Colonic mucosa (tissue), 4 donors: ENCODE measurements around the gene ZNF213. TPM values are rescaled to one million over a fixed set of nuclear protein-coding genes. Genes with fewer than 3 reads are reported as not detected.
A peak's percentile ranks its signal among the peaks of the same experiment; 100 is the strongest.

ENCODE experiments used
- DNase-seq: peaks from one replicate; pipeline ENCODE4 v3.0.0-alpha.2; 2020
- H3K27ac ChIP-seq: fragments of 200-600 bp; one replicate; pipeline ENCODE4 v1.8.0; 2021
- H3K27me3 ChIP-seq: fragments of 200-600 bp; one replicate; pipeline ENCODE4 v1.8.0; 2021
- H3K36me3 ChIP-seq: fragments of 200-600 bp; one replicate; pipeline ENCODE4 v1.8.0; 2021
- H3K4me1 ChIP-seq: fragments of 200-600 bp; one replicate; pipeline ENCODE4 v1.8.0; 2021; ENCODE audit warnings: mild to moderate bottlenecking
- H3K4me3 ChIP-seq: fragments of 200-600 bp; one replicate; pipeline ENCODE4 v1.8.0; 2021
- H3K9ac ChIP-seq, 2 donors: one replicate each; pipeline ENCODE4 v1.7.0; 2013; ENCODE audit warnings: control low read depth in 2 of 2, low read depth in 2 of 2, low read length in 2 of 2
- H3K9me3 ChIP-seq: fragments of 200-600 bp; one replicate; pipeline ENCODE4 v1.8.0; 2021
- intact Hi-C: fragments of 100-400 bp; cut with DNase I; formaldehyde crosslinking; loops from one replicate; pipeline ENCODE4 v1.14.1; 2022
- total RNA-seq, 2 donors: library from RNA; stranded (reverse); fragmentation: NEBNext Ultra II Directional in 1 of 2; extraction: Animal tissue kit (Norgen Biotek cat#: 25700) in 1 of 2; gene quantifications; one replicate each; pipeline ENCODE4 v1.2.1, GENCODE V29; 2021
- TF ChIP-seq, protein P1 (sequence below): fragments of 200-600 bp; IDR thresholded peaks from one replicate; pipeline ENCODE4 v1.8.0; 2022; ENCODE audit warnings: antibody characterized with exemption, mild to moderate bottlenecking
- donor health status: healthy.
- donor health status: DM: no; HTN: no; CAD: no.
- donor health status: DM: no; HTN: no; CAD: no.

The ZNF213 gene
- total RNA-seq, 2 donors from 2014 or later, result 12.4 to 20.4 TPM

DNA sequence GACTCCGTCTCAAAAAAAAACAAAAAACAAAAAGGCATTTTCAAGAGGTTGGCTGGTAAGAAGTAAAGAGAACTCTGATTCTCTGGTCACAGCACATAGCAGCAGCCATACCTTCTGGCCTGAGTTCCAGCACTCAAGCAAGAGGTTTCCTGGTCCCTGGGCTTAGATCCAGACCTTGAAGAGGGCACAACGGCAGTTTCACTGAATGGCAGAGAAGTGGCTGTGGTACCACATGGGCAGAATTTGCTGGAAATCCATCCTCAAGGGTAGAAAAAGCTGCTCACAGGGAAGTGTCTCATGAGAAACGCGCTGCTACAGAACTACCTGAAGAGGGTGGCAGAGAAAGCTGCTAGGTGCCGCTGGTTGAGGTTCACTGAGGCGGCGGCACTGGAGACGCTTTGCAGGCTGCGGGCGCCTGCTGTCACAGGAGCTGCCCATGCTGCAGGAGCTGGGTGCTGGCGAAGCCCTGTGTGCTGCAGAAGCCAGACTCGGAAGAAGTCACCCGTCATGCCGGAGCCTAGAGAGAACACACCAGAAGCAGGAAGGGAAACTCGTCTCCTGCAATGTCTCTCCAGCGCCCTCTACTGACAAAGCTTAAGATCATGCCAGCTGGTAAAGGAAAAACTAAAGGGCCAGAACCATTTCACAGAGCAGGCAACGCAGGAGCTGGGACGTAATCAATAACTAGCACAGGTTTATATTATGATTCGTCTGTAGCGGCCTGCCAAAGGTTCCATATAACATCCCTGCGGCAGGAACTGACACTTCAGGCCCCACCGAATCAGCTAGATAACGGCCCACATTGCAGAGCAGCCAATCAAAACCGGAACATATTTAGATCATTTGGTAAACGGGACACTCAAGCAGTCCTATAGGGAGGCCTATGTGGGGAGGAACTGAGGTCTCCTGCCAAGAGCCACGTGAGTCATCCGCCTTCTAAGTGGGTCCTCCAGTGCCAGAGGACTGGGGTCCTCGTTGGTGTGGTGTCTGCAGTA, 5.4 kb upstream of the ZNF213 start:
- TF ChIP-seq, protein P1, sequence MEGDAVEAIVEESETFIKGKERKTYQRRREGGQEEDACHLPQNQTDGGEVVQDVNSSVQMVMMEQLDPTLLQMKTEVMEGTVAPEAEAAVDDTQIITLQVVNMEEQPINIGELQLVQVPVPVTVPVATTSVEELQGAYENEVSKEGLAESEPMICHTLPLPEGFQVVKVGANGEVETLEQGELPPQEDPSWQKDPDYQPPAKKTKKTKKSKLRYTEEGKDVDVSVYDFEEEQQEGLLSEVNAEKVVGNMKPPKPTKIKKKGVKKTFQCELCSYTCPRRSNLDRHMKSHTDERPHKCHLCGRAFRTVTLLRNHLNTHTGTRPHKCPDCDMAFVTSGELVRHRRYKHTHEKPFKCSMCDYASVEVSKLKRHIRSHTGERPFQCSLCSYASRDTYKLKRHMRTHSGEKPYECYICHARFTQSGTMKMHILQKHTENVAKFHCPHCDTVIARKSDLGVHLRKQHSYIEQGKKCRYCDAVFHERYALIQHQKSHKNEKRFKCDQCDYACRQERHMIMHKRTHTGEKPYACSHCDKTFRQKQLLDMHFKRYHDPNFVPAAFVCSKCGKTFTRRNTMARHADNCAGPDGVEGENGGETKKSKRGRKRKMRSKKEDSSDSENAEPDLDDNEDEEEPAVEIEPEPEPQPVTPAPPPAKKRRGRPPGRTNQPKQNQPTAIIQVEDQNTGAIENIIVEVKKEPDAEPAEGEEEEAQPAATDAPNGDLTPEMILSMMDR, result peak; percentile 93
- Histone ChIP-seq H3K4me3 (peak overlapping the region; percentile 54), H3K9me3 (no peaks in the 10 kb centered on the region), H3K4me1 (peaks cover 21% of the 10 kb centered on the region), H3K36me3 (no peaks in the 10 kb centered on the region), H3K27ac (peak overlapping the region; percentile 82), H3K27me3 (no peaks in the 10 kb centered on the region), H3K9ac (peak overlapping the region; percentile 78 to 91)
- intact Hi-C loops, result loop anchor here (5.0 kb wide), 1 partner anchor 72 kb away; no protein-coding TSS in a partner anchor
- peak; percentile 85 for DNase-seq

DNA sequence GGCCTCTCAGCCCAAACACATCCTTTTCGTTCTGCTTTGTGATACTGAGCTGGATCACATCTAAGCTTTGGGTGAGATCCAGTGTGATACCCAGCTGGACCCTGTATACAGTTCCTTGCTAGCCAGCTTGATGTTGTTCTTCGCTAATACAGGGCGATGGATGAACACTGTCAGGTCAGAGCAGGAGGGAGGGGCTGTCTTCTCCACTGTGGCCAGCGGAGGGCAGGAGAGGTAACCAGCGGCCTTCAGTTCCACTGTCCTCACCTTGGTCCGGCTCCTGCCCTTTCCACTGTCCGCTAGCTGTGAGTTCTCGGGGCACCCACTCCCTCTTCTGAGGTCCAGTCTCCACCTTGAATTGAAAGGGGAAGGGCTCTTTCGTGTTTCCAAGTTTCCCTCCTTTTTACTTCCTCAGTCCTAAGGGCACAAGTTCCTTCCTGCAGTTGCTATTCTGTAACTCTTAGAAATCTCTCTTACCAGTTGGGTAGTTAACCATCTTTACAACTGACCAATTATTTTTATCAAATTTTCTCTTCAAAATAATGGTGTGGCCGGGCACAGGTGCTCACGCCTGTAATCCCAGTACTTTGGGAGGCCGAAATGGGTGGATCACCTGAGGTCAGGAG, 3.0 kb upstream of the ZNF213 start:
- H3K36me3 ChIP-seq, result no peaks in the 10 kb centered on the region
- no peaks in the 10 kb centered on the region for H3K9me3 ChIP-seq
- DNase-seq, result peak; percentile 44
- H3K4me3 ChIP-seq, result no peak overlapping the region
- peaks cover 20% of the 10 kb centered on the region for H3K4me1 ChIP-seq
- no peaks in the 10 kb centered on the region for H3K27me3 ChIP-seq
- TF ChIP-seq, protein P1, result peak; percentile 31
- no peak overlapping the region for H3K27ac ChIP-seq
- intact Hi-C loops, result no loop called here
- H3K9ac ChIP-seq, result no peak overlapping the region

DNA sequence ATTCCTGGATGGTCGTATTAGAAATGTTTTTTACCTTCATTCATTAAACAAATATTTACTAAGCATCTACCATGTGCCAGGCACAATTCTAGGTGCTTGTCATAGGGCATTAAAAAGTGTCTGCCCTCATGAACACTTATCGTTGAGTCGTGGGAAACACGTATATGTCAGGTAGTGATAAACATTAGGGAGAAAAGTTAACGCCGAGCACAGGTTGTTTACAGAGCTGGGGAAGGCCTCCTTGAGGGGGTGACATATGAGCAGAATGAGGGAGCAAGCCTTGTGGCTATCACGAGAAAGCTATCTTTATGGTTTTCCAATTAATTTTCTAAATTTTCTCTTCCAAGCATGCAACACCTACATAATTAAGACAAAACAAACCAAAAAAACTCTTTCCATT, 985 bp upstream of the ZNF213 start:
- no peak for DNase-seq
- Histone ChIP-seq H3K9me3 (no peaks in the 10 kb centered on the region), H3K4me3 (peak overlapping the region; percentile 83), H3K27me3 (no peaks in the 10 kb centered on the region), H3K9ac (peak overlapping the region; percentile 96 to 100), H3K27ac (peak overlapping the region; percentile 93), H3K4me1 (peaks cover 17% of the 10 kb centered on the region), H3K36me3 (no peaks in the 10 kb centered on the region)
- TF ChIP-seq, protein P1, result no peak
- intact Hi-C loops, result no loop called here

DNA sequence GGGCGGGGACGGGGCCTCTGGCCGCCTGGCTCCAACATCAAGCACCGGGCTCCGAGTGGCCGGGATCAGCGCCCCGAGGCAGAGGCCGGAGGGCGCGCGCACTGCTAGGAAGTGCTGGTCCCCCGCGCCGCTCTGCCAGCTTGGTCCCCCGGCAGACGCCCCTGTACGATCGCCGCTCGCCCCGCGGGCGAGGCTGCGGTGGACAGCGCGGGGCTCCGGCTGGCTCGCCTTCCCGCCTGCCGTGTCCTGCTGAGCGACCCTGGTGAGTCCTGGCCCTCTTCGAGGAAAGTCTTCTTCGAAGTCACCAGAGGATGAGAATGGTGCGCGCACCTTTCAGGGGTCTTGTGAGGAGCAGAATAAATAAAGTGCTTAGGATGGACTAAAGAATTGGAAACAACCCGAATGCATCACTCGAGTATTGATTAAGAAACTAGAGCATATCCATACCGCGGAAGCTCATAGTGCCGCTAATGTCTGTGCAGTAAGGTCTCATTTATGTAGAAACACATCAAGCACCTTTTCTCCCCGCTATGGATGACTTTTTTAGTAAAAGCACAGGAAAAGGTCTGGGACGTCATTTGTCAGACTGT, 392 bp downstream of the ZNF213 start:
- Histone ChIP-seq H3K4me3 (peak overlapping the region; percentile 83), H3K9me3 (no peaks in the 10 kb centered on the region), H3K27me3 (no peaks in the 10 kb centered on the region), H3K4me1 (peaks cover 7% of the 10 kb centered on the region), H3K9ac (peak overlapping the region; percentile 87 to 92), H3K36me3 (no peaks in the 10 kb centered on the region), H3K27ac (peak overlapping the region; percentile 93)
- no peak for DNase-seq
- TF ChIP-seq, protein P1, result no peak
- intact Hi-C loops, result no loop called here

DNA sequence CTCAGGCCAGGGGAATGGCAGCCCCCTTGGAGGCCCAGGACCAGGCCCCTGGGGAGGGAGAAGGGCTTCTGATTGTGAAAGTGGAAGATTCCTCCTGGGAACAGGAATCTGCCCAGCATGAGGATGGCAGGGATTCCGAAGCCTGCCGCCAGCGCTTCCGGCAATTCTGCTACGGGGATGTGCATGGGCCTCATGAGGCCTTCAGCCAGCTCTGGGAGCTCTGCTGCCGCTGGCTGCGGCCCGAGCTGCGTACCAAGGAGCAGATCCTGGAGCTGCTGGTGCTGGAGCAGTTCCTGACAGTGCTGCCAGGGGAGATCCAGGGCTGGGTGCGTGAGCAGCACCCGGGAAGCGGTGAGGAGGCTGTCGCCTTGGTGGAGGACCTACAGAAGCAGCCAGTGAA, 2.4 kb downstream of the ZNF213 start:
- Histone ChIP-seq H3K9me3 (no peaks in the 10 kb centered on the region), H3K4me1 (peaks cover 7% of the 10 kb centered on the region), H3K27ac (no peak overlapping the region), H3K4me3 (no peak overlapping the region), H3K9ac (no peak overlapping the region), H3K36me3 (no peaks in the 10 kb centered on the region), H3K27me3 (no peaks in the 10 kb centered on the region)
- intact Hi-C loops, result no loop called here
- no peak for DNase-seq
- TF ChIP-seq, protein P1, result no peak
